Parathyroid adenoma (tissue), 2 donors: ENCODE measurements around the gene TNRC6C.

Experiments
- H2AFZ ChIP-seq: fragments of 300-600 bp; sonication (generic); one replicate; pipeline ENCODE4 v1.7.0; 2017; ENCODE audit warnings: antibody characterized with exemption, mild to moderate bottlenecking
- H3K27ac ChIP-seq: fragments of 300-600 bp; sonication (generic); one replicate; pipeline ENCODE4 v1.7.0; 2017
- H3K27me3 ChIP-seq: fragments of 300-600 bp; sonication (generic); one replicate; pipeline ENCODE4 v1.7.0; 2017; ENCODE audit warnings: low read length; ENCODE audit not compliant: control insufficient read depth, insufficient read depth
- H3K36me3 ChIP-seq: fragments of 300-600 bp; sonication (generic); one replicate; pipeline ENCODE4 v1.7.0; 2017; ENCODE audit warnings: low read length; ENCODE audit not compliant: control insufficient read depth, insufficient read depth
- H3K4me1 ChIP-seq: fragments of 300-600 bp; sonication (generic); one replicate; pipeline ENCODE4 v1.7.0; 2017; ENCODE audit warnings: control low read depth
- H3K4me2 ChIP-seq: fragments of 300-600 bp; sonication (generic); one replicate; pipeline ENCODE4 v1.7.0; 2017; ENCODE audit warnings: low read length
- H3K4me3 ChIP-seq: fragments of 300-600 bp; sonication (generic); one replicate; pipeline ENCODE4 v1.7.0; 2017; ENCODE audit warnings: low read depth, low read length
- H3K79me2 ChIP-seq: fragments of 300-600 bp; sonication (generic); one replicate; pipeline ENCODE4 v1.7.0; 2017; ENCODE audit warnings: control low read depth
- H3K9ac ChIP-seq: fragments of 300-600 bp; sonication (generic); one replicate; pipeline ENCODE4 v1.7.0; 2017; ENCODE audit warnings: mild to moderate bottlenecking
- H3K9me3 ChIP-seq: fragments of 300-600 bp; sonication (generic); one replicate; pipeline ENCODE4 v1.7.0; 2017; ENCODE audit warnings: low read length; ENCODE audit not compliant: control insufficient read depth
- TF ChIP-seq, protein P1 (sequence below): fragments of 300-600 bp; sonication (generic); IDR thresholded peaks from one replicate; pipeline ENCODE4 v1.7.0; 2017; ENCODE audit warnings: antibody characterized with exemption, mild to moderate bottlenecking
- donor health status: primary hyperparathyroidism.

Gene TNRC6C

DNA sequence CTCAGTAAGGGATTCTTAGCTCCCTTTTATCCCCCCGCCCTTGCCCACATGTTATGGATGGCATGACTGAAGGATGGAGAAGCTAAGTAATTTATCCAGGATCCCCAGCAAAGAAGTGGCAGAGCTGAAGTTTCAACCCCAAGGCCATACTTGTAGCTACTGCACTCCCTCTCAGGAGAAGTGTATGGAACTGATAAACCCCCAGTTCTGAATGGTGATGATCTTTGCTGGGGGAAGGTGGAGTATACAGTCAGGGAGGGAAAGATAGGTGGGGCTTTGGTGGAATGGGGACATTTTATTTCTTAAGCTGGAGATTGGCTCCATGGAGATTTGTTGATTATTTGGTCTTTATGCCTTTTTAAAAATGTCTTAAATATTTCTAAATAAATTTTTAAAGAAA, 58.3 kb downstream of the TNRC6C start:
- no peak overlapping the region for H3K27ac ChIP-seq
- H3K4me1 ChIP-seq, result no peaks in the 10 kb centered on the region

DNA sequence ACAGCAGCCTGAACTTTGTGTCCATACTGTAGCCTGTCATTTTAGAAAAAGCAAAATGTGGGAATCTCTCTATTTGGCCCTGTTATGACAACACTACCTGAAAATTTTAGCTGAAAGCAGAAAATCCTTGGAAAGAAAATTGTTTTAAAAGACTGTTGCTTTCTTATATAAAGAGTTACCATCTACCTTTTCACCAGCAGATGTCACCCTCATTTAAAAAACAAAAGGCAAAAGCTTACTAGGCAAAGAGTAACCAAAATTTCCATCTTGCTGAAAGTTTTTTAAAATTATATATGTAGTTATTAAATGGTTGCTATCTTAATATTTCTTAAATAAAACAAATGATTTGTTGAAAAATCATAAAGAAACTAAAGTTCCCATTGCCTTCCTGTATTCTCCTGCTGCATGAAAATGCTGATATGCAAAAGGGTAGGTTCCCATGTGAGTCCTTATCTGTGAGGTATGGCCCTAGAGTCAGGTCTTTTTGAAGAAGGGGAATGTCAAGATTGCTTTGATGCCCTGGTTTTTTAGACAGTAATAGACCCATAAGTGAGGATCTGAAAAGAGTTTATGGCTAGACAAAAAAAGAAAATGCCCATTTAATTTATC, 61.0 kb downstream of the TNRC6C start:
- Histone ChIP-seq H3K27ac (no peak overlapping the region), H3K79me2 (peaks cover 3% of the 10 kb centered on the region), H3K27me3 (no peaks in the 10 kb centered on the region), H2AFZ (no peak overlapping the region), H3K4me3 (no peak overlapping the region), H3K4me2 (no peak overlapping the region), H3K9me3 (no peaks in the 10 kb centered on the region), H3K4me1 (no peaks in the 10 kb centered on the region), H3K36me3 (no peaks in the 10 kb centered on the region), H3K9ac (no peak overlapping the region)
- TF ChIP-seq, protein P1, sequence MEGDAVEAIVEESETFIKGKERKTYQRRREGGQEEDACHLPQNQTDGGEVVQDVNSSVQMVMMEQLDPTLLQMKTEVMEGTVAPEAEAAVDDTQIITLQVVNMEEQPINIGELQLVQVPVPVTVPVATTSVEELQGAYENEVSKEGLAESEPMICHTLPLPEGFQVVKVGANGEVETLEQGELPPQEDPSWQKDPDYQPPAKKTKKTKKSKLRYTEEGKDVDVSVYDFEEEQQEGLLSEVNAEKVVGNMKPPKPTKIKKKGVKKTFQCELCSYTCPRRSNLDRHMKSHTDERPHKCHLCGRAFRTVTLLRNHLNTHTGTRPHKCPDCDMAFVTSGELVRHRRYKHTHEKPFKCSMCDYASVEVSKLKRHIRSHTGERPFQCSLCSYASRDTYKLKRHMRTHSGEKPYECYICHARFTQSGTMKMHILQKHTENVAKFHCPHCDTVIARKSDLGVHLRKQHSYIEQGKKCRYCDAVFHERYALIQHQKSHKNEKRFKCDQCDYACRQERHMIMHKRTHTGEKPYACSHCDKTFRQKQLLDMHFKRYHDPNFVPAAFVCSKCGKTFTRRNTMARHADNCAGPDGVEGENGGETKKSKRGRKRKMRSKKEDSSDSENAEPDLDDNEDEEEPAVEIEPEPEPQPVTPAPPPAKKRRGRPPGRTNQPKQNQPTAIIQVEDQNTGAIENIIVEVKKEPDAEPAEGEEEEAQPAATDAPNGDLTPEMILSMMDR, result peak; percentile 46

More for the DNA sequence above, 58.3 kb downstream of the TNRC6C start:
- H3K27me3 ChIP-seq, result no peaks in the 10 kb centered on the region
- no peaks in the 10 kb centered on the region for H3K9me3 ChIP-seq
- no peak overlapping the region for H3K4me3 ChIP-seq
- no peaks in the 10 kb centered on the region for H3K79me2 ChIP-seq
- H2AFZ ChIP-seq, result no peak overlapping the region
- H3K4me2 ChIP-seq, result no peak overlapping the region
- no peak overlapping the region for H3K9ac ChIP-seq
- no peaks in the 10 kb centered on the region for H3K36me3 ChIP-seq
- TF ChIP-seq, protein P1, result no peak

DNA sequence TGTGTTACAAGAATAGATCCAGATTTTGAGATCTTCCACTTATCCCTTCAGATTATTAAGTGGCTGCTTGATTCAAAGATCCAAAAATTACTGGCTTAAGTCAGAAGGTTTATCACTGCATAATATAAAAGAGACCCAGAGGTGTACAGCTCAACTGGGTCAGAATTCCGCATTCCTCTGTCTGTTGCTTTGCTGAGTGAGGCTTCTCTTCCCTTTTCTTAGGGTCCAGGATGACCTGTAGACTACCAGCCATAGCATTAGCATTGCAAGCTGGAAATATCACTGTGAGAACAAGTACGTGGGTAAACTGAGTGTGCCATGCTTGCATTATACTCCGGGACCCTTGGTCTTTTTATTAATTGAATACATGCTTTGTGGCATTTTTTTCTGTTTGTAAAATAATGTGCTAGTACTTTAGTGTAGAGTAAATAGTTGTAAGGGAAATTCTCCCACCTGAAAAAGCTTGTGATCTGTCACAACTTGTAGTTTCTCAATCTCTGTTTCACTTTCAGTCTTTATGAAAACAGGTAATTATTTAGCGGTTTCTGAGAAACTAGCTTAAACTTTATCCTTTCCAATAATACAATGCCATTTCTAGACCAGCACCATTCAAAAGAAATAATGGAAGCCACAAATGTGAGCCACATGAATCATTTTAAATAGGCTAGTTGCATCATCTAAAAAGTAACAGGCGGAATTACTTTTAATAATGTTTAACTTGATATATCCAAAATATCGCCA, 61.6 kb downstream of the TNRC6C start:
- H3K36me3 ChIP-seq, result no peaks in the 10 kb centered on the region
- H3K9ac ChIP-seq, result no peak overlapping the region
- H3K4me1 ChIP-seq, result no peaks in the 10 kb centered on the region
- no peak overlapping the region for H3K27ac ChIP-seq
- no peak overlapping the region for H2AFZ ChIP-seq
- peaks cover 3% of the 10 kb centered on the region for H3K79me2 ChIP-seq
- TF ChIP-seq, protein P1, result no peak
- H3K27me3 ChIP-seq, result no peaks in the 10 kb centered on the region
- H3K9me3 ChIP-seq, result no peaks in the 10 kb centered on the region
- no peak overlapping the region for H3K4me2 ChIP-seq
- H3K4me3 ChIP-seq, result no peak overlapping the region

DNA sequence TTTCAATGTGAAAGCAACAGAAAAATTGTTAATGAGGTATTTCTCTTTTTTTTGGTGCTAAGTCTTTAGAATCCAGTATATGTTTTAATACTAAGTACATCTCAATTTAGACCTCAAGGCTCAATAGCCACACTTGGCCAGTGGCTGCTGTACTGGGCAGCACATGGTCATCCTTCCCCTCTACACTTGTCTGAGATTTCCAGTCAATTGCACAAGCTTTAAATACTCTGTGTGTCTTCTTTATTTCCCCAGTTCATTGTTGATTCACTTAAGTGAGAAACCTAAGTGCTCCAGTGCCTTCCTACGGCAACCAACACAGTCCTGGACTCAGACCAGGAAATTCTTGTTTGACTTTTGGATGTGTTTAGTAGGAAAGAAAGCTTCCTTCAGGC, 62.2 kb downstream of the TNRC6C start:
- Histone ChIP-seq H3K9ac (no peak overlapping the region), H3K4me2 (no peak overlapping the region), H3K27ac (no peak overlapping the region), H3K27me3 (no peaks in the 10 kb centered on the region), H3K79me2 (peaks cover 3% of the 10 kb centered on the region), H2AFZ (no peak overlapping the region), H3K4me3 (no peak overlapping the region), H3K4me1 (no peaks in the 10 kb centered on the region), H3K9me3 (no peaks in the 10 kb centered on the region), H3K36me3 (no peaks in the 10 kb centered on the region)
- TF ChIP-seq, protein P1, result no peak
